Activated naive CD4-positive, alpha-beta T cell (primary cell): ENCODE data around the gene EVI5L.

Experiments
- DNase-seq, 4 experiments: peaks; one replicate each; lab custom pipeline; 2025; lab: John Stamatoyannopoulos, UW

Gene EVI5L

GRCh38 chr19:7817801-7818200, 12.2 kb upstream of the EVI5L start:
- no peak for DNase-seq

- DNase-seq: no peak
Observed at GRCh38 chr19:7818806-7819205, 11.2 kb upstream of the EVI5L start.

- no peak for DNase-seq
Observed at GRCh38 chr19:7819337-7819736, 10.7 kb upstream of the EVI5L start.

GRCh38 chr19:7820588-7820987, 9.4 kb upstream of the EVI5L start:
- no peak for DNase-seq

GRCh38 chr19:7822910-7823515, 7.0 kb upstream of the EVI5L start:
- DNase-seq: no peak

- DNase-seq: no peak
Observed at GRCh38 chr19:7823686-7824301, 6.2 kb upstream of the EVI5L start.

- DNase-seq: no peak
Observed at GRCh38 chr19:7829166-7829520, 875 bp upstream of the EVI5L start.

GRCh38 chr19:7830272-7830771, 304 bp downstream of the EVI5L start:
- no peak for DNase-seq

GRCh38 chr19:7830823-7831222, 805 bp downstream of the EVI5L start:
- no peak for DNase-seq

- no peak for DNase-seq
Observed at GRCh38 chr19:7831452-7831851, 1.4 kb downstream of the EVI5L start.

GRCh38 chr19:7832009-7832408, 2.0 kb downstream of the EVI5L start:
- no peak for DNase-seq

GRCh38 chr19:7832781-7833180, 2.8 kb downstream of the EVI5L start:
- no peak for DNase-seq

GRCh38 chr19:7833225-7834099, 3.4 kb downstream of the EVI5L start:
- DNase-seq: no peak

- DNase-seq: no peak
Observed at GRCh38 chr19:7839476-7839875, 9.5 kb downstream of the EVI5L start.

- no peak for DNase-seq
Observed at GRCh38 chr19:7840629-7841028, 10.6 kb downstream of the EVI5L start.

GRCh38 chr19:7841751-7842660, 12.0 kb downstream of the EVI5L start:
- no peak for DNase-seq

- DNase-seq: no peak
Observed at GRCh38 chr19:7842661-7843294, 12.8 kb downstream of the EVI5L start.

GRCh38 chr19:7843521-7843920, 13.5 kb downstream of the EVI5L start:
- no peak for DNase-seq

GRCh38 chr19:7844405-7844804, 14.4 kb downstream of the EVI5L start:
- DNase-seq: no peak

- DNase-seq: no peak
Observed at GRCh38 chr19:7844951-7845350, 14.9 kb downstream of the EVI5L start.

- no peak for DNase-seq
Observed at GRCh38 chr19:7845390-7846154, 15.6 kb downstream of the EVI5L start.
